ENCODE results near the gene ARAP2.

Gene ARAP2

DNA sequence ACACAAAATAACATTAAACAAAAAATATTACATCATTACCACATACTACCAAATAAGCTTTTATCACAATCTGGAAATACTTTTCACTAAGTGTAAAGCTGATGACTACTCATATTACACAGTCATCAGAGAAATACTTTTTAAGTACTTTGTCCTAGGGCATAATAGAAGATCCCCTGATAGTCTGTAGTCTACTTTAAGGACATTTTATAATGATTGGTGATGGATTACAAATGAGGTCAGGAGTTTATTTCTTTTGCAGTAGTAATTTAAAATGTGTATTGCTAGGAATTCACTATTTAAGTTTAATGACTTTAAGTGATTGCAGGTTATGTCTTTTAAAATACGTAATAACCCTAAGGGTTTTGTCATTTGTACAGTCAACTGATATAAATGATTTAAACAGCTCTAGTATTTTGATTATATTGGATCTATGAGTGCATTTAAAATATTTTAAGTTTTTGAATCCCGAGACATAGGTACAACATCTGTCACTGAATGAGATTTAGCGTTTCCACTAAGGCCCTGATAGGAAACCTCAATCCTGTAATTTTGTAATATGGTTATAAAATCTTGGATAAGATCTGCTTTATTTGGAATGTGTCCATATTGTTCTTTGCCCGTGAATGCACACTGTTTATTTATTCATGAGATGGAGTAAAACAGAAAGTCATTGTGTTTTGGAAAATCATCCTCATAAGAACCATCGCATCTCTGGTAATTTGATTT lies 189.5 kb downstream of the ARAP2 start (continued):
- TF ChIP-seq ZNF513 (tag by site-specific recombination; IDR thresholded peaks at IDR 0.05) (0 out of 2 replicates have a peak, but pooled peaks have one; percentile 32), ZNF621 (tag by site-specific recombination; IDR thresholded peaks at IDR 0.05) (no peak), ZNF133 (tag by site-specific recombination; IDR thresholded peaks at IDR 0.05) (no peak), ZBTB20 (tag by site-specific recombination; IDR thresholded peaks at IDR 0.05) (no peak), GLI2 (tag by site-specific recombination; IDR thresholded peaks at IDR 0.05; ENCODE audit: borderline replicate concordance, low read depth) (peak; percentile 40; the same call in 1 of the 2 replicates), ZNF707 (tag by site-specific recombination; IDR thresholded peaks at IDR 0.05) (no peak), ZNF600 (tag by site-specific recombination; IDR thresholded peaks at IDR 0.05) (no peak; the same call in 1 of the 2 replicates), REPIN1 (tag by site-specific recombination; IDR thresholded peaks at IDR 0.05; ENCODE audit: low read depth) (no peak), ZNF629 (tag by site-specific recombination; IDR thresholded peaks at IDR 0.05) (peak; percentile 79), ZNF335 (tag by site-specific recombination; conservative IDR thresholded peaks at IDR 0.05) (no peak), ZXDB (tag by site-specific recombination; IDR thresholded peaks at IDR 0.05) (peak; percentile 75), ZNF514 (tag by site-specific recombination; IDR thresholded peaks at IDR 0.05) (no peak), SP2 (tag by site-specific recombination; IDR thresholded peaks at IDR 0.05) (no peak), ZNF202 (tag by site-specific recombination; IDR thresholded peaks at IDR 0.05; ENCODE audit: borderline replicate concordance) (no peak), ZNF350 (tag by site-specific recombination; IDR thresholded peaks at IDR 0.05) (no peak), GLIS1 (tag by site-specific recombination; IDR thresholded peaks at IDR 0.05) (peak; percentile 18), HOXD13 (CRISPR knock-in tag; IDR thresholded peaks at IDR 0.05; ENCODE audit: borderline replicate concordance) (no peak), ZNF354C (tag by site-specific recombination; IDR thresholded peaks at IDR 0.05; ENCODE audit: borderline replicate concordance, low read depth) (no peak), AEBP2 (tag by site-specific recombination; IDR thresholded peaks at IDR 0.05; ENCODE audit: borderline replicate concordance) (no peak), HOXA7 (CRISPR knock-in tag; IDR thresholded peaks at IDR 0.05; ENCODE audit: borderline replicate concordance) (no peak), ZNF791 (tag by site-specific recombination; IDR thresholded peaks at IDR 0.05) (no peak)
- TF ChIP-seq, protein P1, sequence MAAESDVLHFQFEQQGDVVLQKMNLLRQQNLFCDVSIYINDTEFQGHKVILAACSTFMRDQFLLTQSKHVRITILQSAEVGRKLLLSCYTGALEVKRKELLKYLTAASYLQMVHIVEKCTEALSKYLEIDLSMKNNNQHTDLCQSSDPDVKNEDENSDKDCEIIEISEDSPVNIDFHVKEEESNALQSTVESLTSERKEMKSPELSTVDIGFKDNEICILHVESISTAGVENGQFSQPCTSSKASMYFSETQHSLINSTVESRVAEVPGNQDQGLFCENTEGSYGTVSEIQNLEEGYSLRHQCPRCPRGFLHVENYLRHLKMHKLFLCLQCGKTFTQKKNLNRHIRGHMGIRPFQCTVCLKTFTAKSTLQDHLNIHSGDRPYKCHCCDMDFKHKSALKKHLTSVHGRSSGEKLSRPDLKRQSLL (tag by site-specific recombination; IDR thresholded peaks at IDR 0.05): no peak
- TF ChIP-seq, protein P2, sequence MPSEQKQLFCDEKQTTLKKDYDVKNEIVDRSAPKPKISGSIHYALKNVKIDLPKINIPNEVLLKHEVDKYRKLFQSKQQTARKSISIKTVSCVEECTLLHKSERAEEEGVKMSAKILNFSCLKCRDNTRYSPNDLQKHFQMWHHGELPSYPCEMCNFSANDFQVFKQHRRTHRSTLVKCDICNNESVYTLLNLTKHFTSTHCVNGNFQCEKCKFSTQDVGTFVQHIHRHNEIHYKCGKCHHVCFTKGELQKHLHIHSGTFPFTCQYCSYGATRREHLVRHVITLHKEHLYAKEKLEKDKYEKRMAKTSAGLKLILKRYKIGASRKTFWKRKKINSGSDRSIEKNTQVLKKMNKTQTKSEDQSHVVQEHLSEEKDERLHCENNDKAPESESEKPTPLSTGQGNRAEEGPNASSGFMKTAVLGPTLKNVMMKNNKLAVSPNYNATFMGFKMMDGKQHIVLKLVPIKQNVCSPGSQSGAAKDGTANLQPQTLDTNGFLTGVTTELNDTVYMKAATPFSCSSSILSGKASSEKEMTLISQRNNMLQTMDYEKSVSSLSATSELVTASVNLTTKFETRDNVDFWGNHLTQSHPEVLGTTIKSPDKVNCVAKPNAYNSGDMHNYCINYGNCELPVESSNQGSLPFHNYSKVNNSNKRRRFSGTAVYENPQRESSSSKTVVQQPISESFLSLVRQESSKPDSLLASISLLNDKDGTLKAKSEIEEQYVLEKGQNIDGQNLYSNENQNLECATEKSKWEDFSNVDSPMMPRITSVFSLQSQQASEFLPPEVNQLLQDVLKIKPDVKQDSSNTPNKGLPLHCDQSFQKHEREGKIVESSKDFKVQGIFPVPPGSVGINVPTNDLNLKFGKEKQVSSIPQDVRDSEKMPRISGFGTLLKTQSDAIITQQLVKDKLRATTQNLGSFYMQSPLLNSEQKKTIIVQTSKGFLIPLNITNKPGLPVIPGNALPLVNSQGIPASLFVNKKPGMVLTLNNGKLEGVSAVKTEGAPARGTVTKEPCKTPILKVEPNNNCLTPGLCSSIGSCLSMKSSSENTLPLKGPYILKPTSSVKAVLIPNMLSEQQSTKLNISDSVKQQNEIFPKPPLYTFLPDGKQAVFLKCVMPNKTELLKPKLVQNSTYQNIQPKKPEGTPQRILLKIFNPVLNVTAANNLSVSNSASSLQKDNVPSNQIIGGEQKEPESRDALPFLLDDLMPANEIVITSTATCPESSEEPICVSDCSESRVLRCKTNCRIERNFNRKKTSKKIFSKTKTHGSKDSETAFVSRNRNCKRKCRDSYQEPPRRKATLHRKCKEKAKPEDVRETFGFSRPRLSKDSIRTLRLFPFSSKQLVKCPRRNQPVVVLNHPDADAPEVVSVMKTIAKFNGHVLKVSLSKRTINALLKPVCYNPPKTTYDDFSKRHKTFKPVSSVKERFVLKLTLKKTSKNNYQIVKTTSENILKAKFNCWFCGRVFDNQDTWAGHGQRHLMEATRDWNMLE (tag by site-specific recombination; conservative IDR thresholded peaks at IDR 0.05; ENCODE audit: low read depth): no peak
- TF ChIP-seq, protein P3, sequence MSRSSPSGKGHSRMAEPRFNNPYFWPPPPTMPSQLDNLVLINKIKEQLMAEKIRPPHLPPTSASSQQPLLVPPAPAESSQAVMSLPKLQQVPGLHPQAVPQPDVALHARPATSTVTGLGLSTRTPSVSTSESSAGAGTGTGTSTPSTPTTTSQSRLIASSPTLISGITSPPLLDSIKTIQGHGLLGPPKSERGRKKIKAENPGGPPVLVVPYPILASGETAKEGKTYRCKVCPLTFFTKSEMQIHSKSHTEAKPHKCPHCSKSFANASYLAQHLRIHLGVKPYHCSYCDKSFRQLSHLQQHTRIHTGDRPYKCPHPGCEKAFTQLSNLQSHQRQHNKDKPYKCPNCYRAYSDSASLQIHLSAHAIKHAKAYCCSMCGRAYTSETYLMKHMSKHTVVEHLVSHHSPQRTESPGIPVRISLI (tag by site-specific recombination; IDR thresholded peaks at IDR 0.05): peak; percentile 45
- TF ChIP-seq, protein P4, sequence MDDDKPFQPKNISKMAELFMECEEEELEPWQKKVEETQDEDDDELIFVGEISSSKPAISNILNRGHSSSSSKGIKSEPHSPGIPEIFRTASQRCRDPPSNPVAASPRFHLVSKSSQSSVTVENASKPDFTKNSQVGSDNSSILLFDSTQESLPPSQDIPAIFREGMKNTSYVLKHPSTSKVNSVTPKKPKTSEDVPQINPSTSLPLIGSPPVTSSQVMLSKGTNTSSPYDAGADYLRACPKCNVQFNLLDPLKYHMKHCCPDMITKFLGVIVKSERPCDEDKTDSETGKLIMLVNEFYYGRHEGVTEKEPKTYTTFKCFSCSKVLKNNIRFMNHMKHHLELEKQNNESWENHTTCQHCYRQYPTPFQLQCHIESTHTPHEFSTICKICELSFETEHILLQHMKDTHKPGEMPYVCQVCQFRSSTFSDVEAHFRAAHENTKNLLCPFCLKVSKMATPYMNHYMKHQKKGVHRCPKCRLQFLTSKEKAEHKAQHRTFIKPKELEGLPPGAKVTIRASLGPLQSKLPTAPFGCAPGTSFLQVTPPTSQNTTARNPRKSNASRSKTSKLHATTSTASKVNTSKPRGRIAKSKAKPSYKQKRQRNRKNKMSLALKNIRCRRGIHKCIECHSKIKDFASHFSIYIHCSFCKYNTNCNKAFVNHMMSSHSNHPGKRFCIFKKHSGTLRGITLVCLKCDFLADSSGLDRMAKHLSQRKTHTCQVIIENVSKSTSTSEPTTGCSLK (tag by site-specific recombination; IDR thresholded peaks at IDR 0.05): no peak

Measured in HEK293 (cell line).